H9 (cell line): ENCODE results near the gene TEC. TPM values are rescaled to one million over a fixed set of nuclear protein-coding genes. Genes with fewer than 3 reads are reported as not detected.

Source experiments
- DNase-seq: peaks from one replicate; pipeline ENCODE4 v3.0.0-alpha.2; 2017
- H2AFZ ChIP-seq: one replicate; pipeline ENCODE4 v1.6.1; 2013; ENCODE audit warnings: mild to moderate bottlenecking, low read length, control low read depth, moderate library complexity
- H2AK5ac ChIP-seq: 2 replicates; pipeline ENCODE4 v1.6.1; 2013; ENCODE audit warnings: low read length, control low read depth, mixed read lengths; ENCODE audit not compliant: insufficient read length
- H2BK120ac ChIP-seq: one replicate; pipeline ENCODE4 v1.6.1; 2013; ENCODE audit warnings: low read depth, mild to moderate bottlenecking, low read length, control low read depth, inconsistent platforms; ENCODE audit not compliant: poor library complexity, severe bottlenecking
- H2BK12ac ChIP-seq: 2 replicates; pipeline ENCODE4 v1.6.1; 2013; ENCODE audit warnings: low read length, control low read depth, mixed read lengths, low read depth; ENCODE audit not compliant: insufficient read length
- H2BK15ac ChIP-seq: 2 replicates; pipeline ENCODE4 v1.6.1; 2013; ENCODE audit warnings: low read depth, low read length, control low read depth
- H2BK20ac ChIP-seq: one replicate; pipeline ENCODE4 v1.6.1; 2013; ENCODE audit warnings: low read depth, mild to moderate bottlenecking, low read length, control low read depth, inconsistent platforms; ENCODE audit not compliant: poor library complexity, severe bottlenecking
- H2BK5ac ChIP-seq: 2 replicates; pipeline ENCODE4 v1.6.1; 2013; ENCODE audit warnings: low read length, control low read depth, mixed read lengths; ENCODE audit not compliant: insufficient read length
- H3K14ac ChIP-seq: 2 replicates; pipeline ENCODE4 v1.6.1; 2013; ENCODE audit warnings: low read length, control low read depth; ENCODE audit not compliant: insufficient read depth
- H3K18ac ChIP-seq: 2 replicates; pipeline ENCODE4 v1.6.1; 2013; ENCODE audit warnings: low read depth, mild to moderate bottlenecking, mixed read lengths, low read length, control low read depth; ENCODE audit not compliant: insufficient read length
- H3K23ac ChIP-seq: 2 replicates; pipeline ENCODE4 v1.6.1; 2013; ENCODE audit warnings: low read length, control low read depth, mixed read lengths, low read depth; ENCODE audit not compliant: insufficient read length
- H3K23me2 ChIP-seq: 2 replicates; pipeline ENCODE4 v1.6.1; 2013; ENCODE audit warnings: low read depth, mild to moderate bottlenecking, mixed read lengths, low read length, control low read depth; ENCODE audit not compliant: insufficient read length, poor library complexity, severe bottlenecking
- H3K27ac ChIP-seq: 2 replicates; pipeline ENCODE4 v1.5.1; 2013; ENCODE audit warnings: low read length, control low read depth, mixed read lengths, low read depth; ENCODE audit not compliant: insufficient read length
- H3K27me3 ChIP-seq: 2 replicates; pipeline ENCODE4 v1.6.1; 2013; ENCODE audit warnings: low read length, control low read depth, inconsistent platforms; ENCODE audit not compliant: insufficient read depth
- H3K4ac ChIP-seq: 2 replicates; pipeline ENCODE4 v1.6.1; 2013; ENCODE audit warnings: low read depth, mild to moderate bottlenecking, control low read depth, inconsistent platforms, low read length, moderate library complexity
- H3K4me1 ChIP-seq: 2 replicates; pipeline ENCODE4 v1.6.1; 2013; ENCODE audit warnings: low read length, control low read depth, inconsistent platforms; ENCODE audit not compliant: insufficient read depth
- H3K4me2 ChIP-seq: 2 replicates; pipeline ENCODE4 v1.6.1; 2013; ENCODE audit warnings: low read length, control low read depth, mixed read lengths; ENCODE audit not compliant: insufficient read length, insufficient read depth
- H3K56ac ChIP-seq: 2 replicates; pipeline ENCODE4 v1.6.1; 2013; ENCODE audit warnings: low read depth, mild to moderate bottlenecking, mixed read lengths, low read length, control low read depth; ENCODE audit not compliant: insufficient read length
- H3K79me1 ChIP-seq: 2 replicates; pipeline ENCODE4 v1.6.1; 2013; ENCODE audit warnings: low read depth, mild to moderate bottlenecking, moderate library complexity, low read length, control low read depth, inconsistent platforms; ENCODE audit not compliant: insufficient read depth, poor library complexity, severe bottlenecking
- H3K79me2 ChIP-seq: 2 replicates; pipeline ENCODE4 v1.6.1; 2013; ENCODE audit warnings: low read length, control low read depth, inconsistent platforms; ENCODE audit not compliant: insufficient read depth
- H3K9ac ChIP-seq: 2 replicates; pipeline ENCODE4 v1.6.1; 2013; ENCODE audit warnings: low read length, control low read depth, mixed read lengths; ENCODE audit not compliant: insufficient read length; ENCODE audit errors: extremely low read depth
- H3K9me3 ChIP-seq: one replicate; pipeline ENCODE4 v1.6.1; 2013; ENCODE audit warnings: low read depth, low read length, inconsistent platforms; ENCODE audit not compliant: control insufficient read depth
- H3T11ph ChIP-seq: one replicate; pipeline ENCODE4 v1.6.1; 2013; ENCODE audit warnings: mild to moderate bottlenecking, low read length, control low read depth, inconsistent platforms
- H4K20me1 ChIP-seq: one replicate; pipeline ENCODE4 v1.6.1; 2013; ENCODE audit not compliant: control insufficient read depth, insufficient read length, insufficient read depth
- H4K5ac ChIP-seq: 2 replicates; pipeline ENCODE4 v1.6.1; 2013; ENCODE audit warnings: low read depth, mild to moderate bottlenecking, mixed read lengths, low read length, control low read depth; ENCODE audit not compliant: insufficient read length
- H4K8ac ChIP-seq: replicated peaks from 2 replicates; pipeline ENCODE4 v1.6.1; 2013; ENCODE audit warnings: low read length, control low read depth, mixed read lengths, low read depth; ENCODE audit not compliant: insufficient read length
- H4K91ac ChIP-seq: 2 replicates; pipeline ENCODE4 v1.6.1; 2013; ENCODE audit warnings: low read depth, mild to moderate bottlenecking, moderate library complexity, mixed read lengths, low read length, control low read depth; ENCODE audit not compliant: insufficient read length
- H3K27ac Mint-ChIP-seq, 3 experiments: 2 replicates in 2 of 3; 3 replicates in 1 of 3; pipeline ENCODE4 v1.8.0; 2020 to 2021; ENCODE audit warnings: mixed read lengths in 3 of 3, mild to moderate bottlenecking in 1 of 3, moderate library complexity in 1 of 3
- H3K27me3 Mint-ChIP-seq: 2 replicates; pipeline ENCODE4 v1.8.0; 2021; ENCODE audit warnings: low read depth, mild to moderate bottlenecking, moderate library complexity, mixed read lengths
- H3K36me3 Mint-ChIP-seq, 3 experiments: 2 replicates in 2 of 3; 3 replicates in 1 of 3; pipeline ENCODE4 v1.8.0; 2020 to 2021; ENCODE audit warnings: low read depth in 3 of 3, mixed read lengths in 3 of 3; ENCODE audit not compliant: insufficient read depth in 1 of 3
- H3K4me1 Mint-ChIP-seq, 2 experiments: 2 replicates each; pipeline ENCODE4 v1.8.0; 2020; ENCODE audit warnings: mixed read lengths in 2 of 2
- H3K4me3 Mint-ChIP-seq, 2 experiments: 2 replicates in 1 of 2; 3 replicates in 1 of 2; pipeline ENCODE4 v1.8.0; 2020 to 2021; ENCODE audit warnings: mild to moderate bottlenecking in 2 of 2, mixed read lengths in 2 of 2, moderate library complexity in 1 of 2
- H3K9me3 Mint-ChIP-seq, 2 experiments: 2 replicates in 1 of 2; 3 replicates in 1 of 2; pipeline ENCODE4 v1.8.0; 2020; ENCODE audit warnings: mild to moderate bottlenecking in 2 of 2, mixed read lengths in 2 of 2, moderate library complexity in 1 of 2
- WGBS: extraction: QIAGEN DNeasy Blood & Tissue Kit; methylation state at CpG from one replicate; pipeline ENCODE4 v1.1.7; 2013; ENCODE audit warnings: missing lambda C conversion rate, low lambda C conversion rate, mixed read lengths; ENCODE audit not compliant: insufficient read length; ENCODE audit errors: extremely low coverage; 5-methylcytosine and 5-hydroxymethylcytosine counted together
- total RNA-seq: library from RNA; stranded (reverse); gene quantifications from 2 replicates; pipeline ENCODE4 v1.2.1, GENCODE V29; 2021
- TF ChIP-seq, protein P1 (sequence below): fragments of 200-600 bp; sonication (generic); conservative IDR thresholded peaks from 3 replicates; pipeline ENCODE4 v1.8.0; 2021; ENCODE audit warnings: antibody characterized with exemption, mild to moderate bottlenecking

The TEC gene
- total RNA-seq, 1 experiment from 2014 or later, result 1.8 TPM

- H3K27me3 ChIP-seq, result no peaks in the 10 kb centered on the region
- no peaks in the 10 kb centered on the region for H3K4me1 ChIP-seq
- no peak overlapping the region for H3K56ac ChIP-seq
- DNase-seq, result no peak
- no peak overlapping the region for H3K23ac ChIP-seq
- no peaks in the 10 kb centered on the region for H4K20me1 ChIP-seq
- no peak overlapping the region for H3K9ac ChIP-seq
- H3K14ac ChIP-seq, result no peak overlapping the region
- no peak overlapping the region for H3T11ph ChIP-seq
- no peak overlapping the region for H3K4me2 ChIP-seq
- no peak overlapping the region for H2BK5ac ChIP-seq
- no CpG with 5 or more reads among the region's 4 CpGs for WGBS
- H4K8ac ChIP-seq, result no peak overlapping the region
- H3K23me2 ChIP-seq, result no peaks in the 10 kb centered on the region
- TF ChIP-seq, protein P1, sequence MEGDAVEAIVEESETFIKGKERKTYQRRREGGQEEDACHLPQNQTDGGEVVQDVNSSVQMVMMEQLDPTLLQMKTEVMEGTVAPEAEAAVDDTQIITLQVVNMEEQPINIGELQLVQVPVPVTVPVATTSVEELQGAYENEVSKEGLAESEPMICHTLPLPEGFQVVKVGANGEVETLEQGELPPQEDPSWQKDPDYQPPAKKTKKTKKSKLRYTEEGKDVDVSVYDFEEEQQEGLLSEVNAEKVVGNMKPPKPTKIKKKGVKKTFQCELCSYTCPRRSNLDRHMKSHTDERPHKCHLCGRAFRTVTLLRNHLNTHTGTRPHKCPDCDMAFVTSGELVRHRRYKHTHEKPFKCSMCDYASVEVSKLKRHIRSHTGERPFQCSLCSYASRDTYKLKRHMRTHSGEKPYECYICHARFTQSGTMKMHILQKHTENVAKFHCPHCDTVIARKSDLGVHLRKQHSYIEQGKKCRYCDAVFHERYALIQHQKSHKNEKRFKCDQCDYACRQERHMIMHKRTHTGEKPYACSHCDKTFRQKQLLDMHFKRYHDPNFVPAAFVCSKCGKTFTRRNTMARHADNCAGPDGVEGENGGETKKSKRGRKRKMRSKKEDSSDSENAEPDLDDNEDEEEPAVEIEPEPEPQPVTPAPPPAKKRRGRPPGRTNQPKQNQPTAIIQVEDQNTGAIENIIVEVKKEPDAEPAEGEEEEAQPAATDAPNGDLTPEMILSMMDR, result no peak
- no peaks in the 10 kb centered on the region for H3K9me3 ChIP-seq
- no peak overlapping the region for H2BK12ac ChIP-seq
- no peak overlapping the region for H2BK120ac ChIP-seq
- Mint-ChIP-seq H3K27me3 (no peaks in the 10 kb centered on the region), H3K9me3 (no peaks in the 10 kb centered on the region), H3K36me3 (no peaks in the 10 kb centered on the region), H3K27ac (no peak overlapping the region), H3K4me3 (no peak overlapping the region), H3K4me1 (peaks cover 13% of the 10 kb centered on the region in 2 experiments)
- H4K5ac ChIP-seq, result no peak overlapping the region
- no peak overlapping the region for H3K27ac ChIP-seq
- no peak overlapping the region for H4K91ac ChIP-seq
- no peak overlapping the region for H2AFZ ChIP-seq
- H2BK15ac ChIP-seq, result no peak overlapping the region
- H2AK5ac ChIP-seq, result no peak overlapping the region
- H3K79me2 ChIP-seq, result no peaks in the 10 kb centered on the region
- H3K79me1 ChIP-seq, result no peaks in the 10 kb centered on the region
- H2BK20ac ChIP-seq, result no peak overlapping the region
- no peak overlapping the region for H3K4ac ChIP-seq
- H3K18ac ChIP-seq, result no peak overlapping the region
Observed at GRCh38 chr4:48227662-48228061, 42.0 kb downstream of the TEC start.
